ENCODE measurements around the gene BPIFB1. TPM values are rescaled to one million over a fixed set of nuclear protein-coding genes. Genes with fewer than 3 reads are reported as not detected.

Gene BPIFB1, protein sequence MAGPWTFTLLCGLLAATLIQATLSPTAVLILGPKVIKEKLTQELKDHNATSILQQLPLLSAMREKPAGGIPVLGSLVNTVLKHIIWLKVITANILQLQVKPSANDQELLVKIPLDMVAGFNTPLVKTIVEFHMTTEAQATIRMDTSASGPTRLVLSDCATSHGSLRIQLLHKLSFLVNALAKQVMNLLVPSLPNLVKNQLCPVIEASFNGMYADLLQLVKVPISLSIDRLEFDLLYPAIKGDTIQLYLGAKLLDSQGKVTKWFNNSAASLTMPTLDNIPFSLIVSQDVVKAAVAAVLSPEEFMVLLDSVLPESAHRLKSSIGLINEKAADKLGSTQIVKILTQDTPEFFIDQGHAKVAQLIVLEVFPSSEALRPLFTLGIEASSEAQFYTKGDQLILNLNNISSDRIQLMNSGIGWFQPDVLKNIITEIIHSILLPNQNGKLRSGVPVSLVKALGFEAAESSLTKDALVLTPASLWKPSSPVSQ
- not detected in 2 replicates for total RNA-seq (2013; cell fraction: nucleolus; rRNA removed)
- total RNA-seq (2014; rRNA removed): not detected in 2 replicates
- not detected in 2 replicates for total RNA-seq (2014; rRNA removed; fragmentation: Illumina TruSeq; extraction: Trizol)
- total RNA-seq (2021): 0.13 TPM in 1 of 2 replicates, not detected in the other
- not detected for polyA plus RNA-seq (2011; ENCODE audit: low read depth)
- polyA plus RNA-seq (2011; rRNA removed): not detected in 2 replicates
- polyA plus RNA-seq (2011; cell fraction: cytosol; rRNA removed): not detected in 2 replicates
- polyA plus RNA-seq (2011; cell fraction: nucleus; rRNA removed): not detected in 2 replicates
- polyA plus RNA-seq (2012): not detected in 2 replicates
- polyA plus RNA-seq (2014; fragmentation: Illumina TruSeq; extraction: Trizol): not detected in 2 replicates
- not detected for polyA plus RNA-seq (2014; fragmentation: Nextera tagmentation; extraction: Ambion mirVana)
- polyA plus RNA-seq (2014; rRNA removed): not detected in 2 replicates
- polyA plus RNA-seq (2016; fragmentation: Nextera tagmentation; extraction: Ambion mirVana): not detected
- not detected in 2 replicates for polyA minus RNA-seq (2011; rRNA and poly(A)+ RNA removed)
- not detected in 2 replicates for polyA minus RNA-seq (2011; cell fraction: cytosol; rRNA and poly(A)+ RNA removed)
- not detected in 2 replicates for polyA minus RNA-seq (2011; cell fraction: nucleus; rRNA and poly(A)+ RNA removed)
- not detected for Bru-seq, nascent RNA
- BruChase-seq, experiment 1, labeled RNA remaining after a 6-hour chase: not detected
- BruChase-seq, experiment 2, labeled RNA remaining after a 2-hour chase: not detected
- long read RNA-seq, experiment 1: 0 reads
- long read RNA-seq, experiment 2: 0 reads

- Histone ChIP-seq H3K27ac (ENCODE audit: control insufficient read depth, insufficient read depth) (no peak within 1 kb of the TSS), H3K9ac (ENCODE audit: control insufficient read depth, insufficient read depth, low read length) (no peak within 1 kb of the TSS), H3K4me2 (ENCODE audit: control insufficient read depth, insufficient read depth) (no peak within 1 kb of the TSS), H4K20me1 (ENCODE audit: control insufficient read depth, insufficient read depth) (no peaks in the 10 kb centered on the region), H2AFZ (ENCODE audit: control insufficient read depth, low read depth, low read length) (no peak within 1 kb of the TSS), H3K4me3 (no peak within 1 kb of the TSS), H3K27me3 (replicated peaks in 1 of 2; ENCODE audit: control insufficient read depth in 2 of 2, insufficient read depth in 2 of 2, low read length in 1 of 2) (peaks cover 0 to 5% of the 10 kb centered on the region in 2 experiments; a peak in 3 of 4 replicates), H3K79me2 (ENCODE audit: control insufficient read depth, insufficient read depth, low read length) (no peaks in the 10 kb centered on the region), H3K9me3 (replicated peaks; ENCODE audit: control insufficient read depth, insufficient read depth, low read length) (no peaks in the 10 kb centered on the region), H3K36me3 (ENCODE audit: control insufficient read depth in 2 of 2, insufficient read depth in 2 of 2, low read length in 1 of 2) (no peaks in the 10 kb centered on the region), H3K4me1 (ENCODE audit: control insufficient read depth, insufficient read depth, low read length) (no peaks in the 10 kb centered on the region)
- TF ChIP-seq RAD51 (IDR thresholded peaks at IDR 0.05): no peak
- TF ChIP-seq, protein P1, sequence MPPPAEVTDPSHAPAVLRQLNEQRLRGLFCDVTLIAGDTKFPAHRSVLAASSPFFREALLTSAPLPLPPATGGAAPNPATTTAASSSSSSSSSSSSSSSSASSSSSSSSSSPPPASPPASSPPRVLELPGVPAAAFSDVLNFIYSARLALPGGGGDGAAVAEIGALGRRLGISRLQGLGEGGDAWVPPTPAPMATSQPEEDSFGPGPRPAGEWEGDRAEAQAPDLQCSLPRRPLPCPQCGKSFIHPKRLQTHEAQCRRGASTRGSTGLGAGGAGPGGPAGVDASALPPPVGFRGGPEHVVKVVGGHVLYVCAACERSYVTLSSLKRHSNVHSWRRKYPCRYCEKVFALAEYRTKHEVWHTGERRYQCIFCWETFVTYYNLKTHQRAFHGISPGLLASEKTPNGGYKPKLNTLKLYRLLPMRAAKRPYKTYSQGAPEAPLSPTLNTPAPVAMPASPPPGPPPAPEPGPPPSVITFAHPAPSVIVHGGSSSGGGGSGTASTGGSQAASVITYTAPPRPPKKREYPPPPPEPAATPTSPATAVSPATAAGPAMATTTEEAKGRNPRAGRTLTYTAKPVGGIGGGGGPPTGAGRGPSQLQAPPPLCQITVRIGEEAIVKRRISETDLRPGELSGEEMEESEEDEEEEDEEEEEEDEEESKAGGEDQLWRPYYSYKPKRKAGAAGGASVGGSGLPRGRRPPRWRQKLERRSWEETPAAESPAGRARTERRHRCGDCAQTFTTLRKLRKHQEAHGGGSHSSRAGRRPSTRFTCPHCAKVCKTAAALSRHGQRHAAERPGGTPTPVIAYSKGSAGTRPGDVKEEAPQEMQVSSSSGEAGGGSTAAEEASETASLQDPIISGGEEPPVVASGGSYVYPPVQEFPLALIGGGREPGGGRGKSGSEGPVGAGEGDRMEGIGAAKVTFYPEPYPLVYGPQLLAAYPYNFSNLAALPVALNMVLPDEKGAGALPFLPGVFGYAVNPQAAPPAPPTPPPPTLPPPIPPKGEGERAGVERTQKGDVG (CRISPR knock-in tag; IDR thresholded peaks at IDR 0.05): no peak
- TF ChIP-seq NFYB (IDR thresholded peaks at IDR 0.05; ENCODE audit: insufficient read depth, low read depth, low read length): no peak
- TF ChIP-seq RFX5 (IDR thresholded peaks at IDR 0.05; ENCODE audit: low read depth, low read length): no peak
- no TSS peak for BruUV-seq (replicated peaks)
- CTCF ChIA-PET: interaction anchor here (1.8 kb wide), 1 partner anchor 381 kb away, joined by 4 read pairs; no protein-coding TSS in a partner anchor
- SMC1A ChIA-PET (ENCODE audit: uncharacterized antibody, unreplicated experiment): no interaction called here
- intact Hi-C loops (cut with micrococcal nuclease; ENCODE audit: unreplicated experiment) (no loop called here), in situ Hi-C loops (cut with MboI) (no loop called here)
- RAD21 ChIA-PET (ENCODE audit: unreplicated experiment): no interaction called here
- POLR2A ChIA-PET: no interaction called here
- no peak for ATAC-seq
- no peak for FAIRE-seq
- WGBS (ENCODE audit: insufficient coverage, insufficient replicate concordance, low lambda C conversion rate, missing lambda C conversion rate): 21% methylated on average over 13 of the region's 13 CpGs
- DNase-seq (ENCODE audit: low read depth, low spot score): no peak
These were observed at the start of gene BPIFB1 for GRCh38 chr20:33282991-33283555. Gene BPIFB1, plus strand, starts transcription at chr20:33283214. Its CDS starts 2,860 bp downstream, at chr20:33286074.
